ENCODE measurements around the gene EPHX1.

DNA sequence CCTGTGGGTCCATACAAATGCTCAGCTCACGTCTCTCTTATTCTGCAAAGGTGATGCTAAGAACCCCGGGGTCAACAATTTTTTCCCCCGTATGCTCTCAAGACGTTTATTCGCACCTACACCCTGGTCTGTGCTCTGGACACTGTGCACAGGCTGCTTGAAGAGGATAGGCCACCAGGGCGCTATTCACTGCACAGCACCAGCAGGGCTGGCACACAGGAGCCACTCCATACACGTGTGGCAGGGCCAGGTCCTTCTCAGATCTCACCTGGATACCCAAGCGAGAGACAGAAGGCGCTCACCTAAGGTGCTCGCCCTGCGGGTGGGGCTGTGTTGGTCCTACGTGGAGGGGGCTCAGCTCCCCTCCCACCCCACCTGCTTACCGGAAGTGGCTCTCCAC is 55.6 kb downstream of the EPHX1 start:
- TF ChIP-seq, protein P1, sequence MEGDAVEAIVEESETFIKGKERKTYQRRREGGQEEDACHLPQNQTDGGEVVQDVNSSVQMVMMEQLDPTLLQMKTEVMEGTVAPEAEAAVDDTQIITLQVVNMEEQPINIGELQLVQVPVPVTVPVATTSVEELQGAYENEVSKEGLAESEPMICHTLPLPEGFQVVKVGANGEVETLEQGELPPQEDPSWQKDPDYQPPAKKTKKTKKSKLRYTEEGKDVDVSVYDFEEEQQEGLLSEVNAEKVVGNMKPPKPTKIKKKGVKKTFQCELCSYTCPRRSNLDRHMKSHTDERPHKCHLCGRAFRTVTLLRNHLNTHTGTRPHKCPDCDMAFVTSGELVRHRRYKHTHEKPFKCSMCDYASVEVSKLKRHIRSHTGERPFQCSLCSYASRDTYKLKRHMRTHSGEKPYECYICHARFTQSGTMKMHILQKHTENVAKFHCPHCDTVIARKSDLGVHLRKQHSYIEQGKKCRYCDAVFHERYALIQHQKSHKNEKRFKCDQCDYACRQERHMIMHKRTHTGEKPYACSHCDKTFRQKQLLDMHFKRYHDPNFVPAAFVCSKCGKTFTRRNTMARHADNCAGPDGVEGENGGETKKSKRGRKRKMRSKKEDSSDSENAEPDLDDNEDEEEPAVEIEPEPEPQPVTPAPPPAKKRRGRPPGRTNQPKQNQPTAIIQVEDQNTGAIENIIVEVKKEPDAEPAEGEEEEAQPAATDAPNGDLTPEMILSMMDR (IDR thresholded peaks at IDR 0.05) = no peak
- no peak for TF ChIP-seq POLR2A (IDR thresholded peaks at IDR 0.05)
- TF ChIP-seq POLR2AphosphoS5 (IDR thresholded peaks at IDR 0.05) = no peak
- TF ChIP-seq EP300 (IDR thresholded peaks at IDR 0.05; ENCODE audit: low read depth) = no peak

Measured in transverse colon (tissue), 4 donors.